ENCODE results near the gene KRTCAP2. TPM values are rescaled to one million over a fixed set of nuclear protein-coding genes. Genes with fewer than 3 reads are reported as not detected.

The KRTCAP2 gene
- total RNA-seq, 1 donor from 2014 or later = 117 TPM

DNA sequence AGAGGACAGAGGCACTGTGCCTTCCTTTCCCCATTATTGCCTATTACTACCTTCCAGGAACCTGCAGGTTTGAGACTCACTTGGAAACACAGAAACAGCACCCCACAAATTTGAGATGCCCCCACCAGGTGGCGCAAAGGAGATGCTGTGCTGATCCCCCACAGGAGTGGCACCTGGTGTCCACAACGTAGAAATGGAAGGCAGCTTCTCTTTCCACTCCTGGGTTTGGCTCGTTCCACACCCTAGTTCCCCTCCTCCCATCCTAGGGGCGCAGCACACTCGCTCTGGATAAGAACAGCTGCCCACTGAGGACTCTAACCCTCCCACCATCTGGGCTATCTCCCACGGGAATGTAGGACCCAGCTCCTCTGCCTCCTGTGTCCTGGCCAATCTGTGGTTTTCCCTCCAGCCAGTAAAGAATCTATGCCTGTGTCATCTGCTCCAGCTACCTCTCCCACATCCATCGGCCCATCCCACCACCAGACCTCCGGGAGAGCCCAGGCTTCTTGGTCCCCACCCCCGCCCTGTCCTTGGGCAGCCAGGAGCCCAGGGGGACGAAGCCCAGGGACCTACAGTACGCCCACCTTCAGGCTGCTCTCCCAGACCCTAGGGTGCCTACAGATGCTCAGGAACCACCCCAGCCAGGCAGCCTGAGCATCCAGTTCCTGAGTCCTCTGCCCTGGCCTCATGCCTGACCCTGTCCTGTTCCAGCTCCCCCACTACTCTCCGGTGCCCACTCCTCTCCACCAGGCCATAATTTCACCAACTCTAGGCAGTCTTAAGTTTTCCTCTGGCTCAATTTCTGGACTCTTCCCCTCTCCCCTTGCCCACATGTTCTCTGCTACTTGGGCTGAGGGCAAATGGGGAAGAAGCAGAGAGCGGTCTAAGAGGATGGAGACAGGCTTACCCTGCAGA, 34.0 kb upstream of the KRTCAP2 start:
- H3K27me3 ChIP-seq = no peaks in the 10 kb centered on the region
- TF ChIP-seq POLR2AphosphoS5 (IDR thresholded peaks at IDR 0.05; ENCODE audit: insufficient read depth in 1 of 2, low read depth in 1 of 2) (peak; percentile 16 to 49), CTCF (IDR thresholded peaks at IDR 0.05) (peak; percentile 53 to 90 (median 82)), POLR2A (IDR thresholded peaks at IDR 0.05) (no peak)
- DNase-seq (ENCODE audit: extremely low spot score in 2 of 2) = no peak
- H3K27ac ChIP-seq = peak overlapping the region; percentile 99
- no peaks in the 10 kb centered on the region for H3K9me3 ChIP-seq
- intact Hi-C loops (cut with DNase I) = loop anchor here (5.0 kb wide), 1 partner anchor 35 kb away; a partner anchor contains a TSS
- no peaks in the 10 kb centered on the region for H3K36me3 ChIP-seq
- H3K4me3 ChIP-seq = peak overlapping the region; percentile 78 to 87
- peaks cover 38% of the 10 kb centered on the region for H3K4me1 ChIP-seq

DNA sequence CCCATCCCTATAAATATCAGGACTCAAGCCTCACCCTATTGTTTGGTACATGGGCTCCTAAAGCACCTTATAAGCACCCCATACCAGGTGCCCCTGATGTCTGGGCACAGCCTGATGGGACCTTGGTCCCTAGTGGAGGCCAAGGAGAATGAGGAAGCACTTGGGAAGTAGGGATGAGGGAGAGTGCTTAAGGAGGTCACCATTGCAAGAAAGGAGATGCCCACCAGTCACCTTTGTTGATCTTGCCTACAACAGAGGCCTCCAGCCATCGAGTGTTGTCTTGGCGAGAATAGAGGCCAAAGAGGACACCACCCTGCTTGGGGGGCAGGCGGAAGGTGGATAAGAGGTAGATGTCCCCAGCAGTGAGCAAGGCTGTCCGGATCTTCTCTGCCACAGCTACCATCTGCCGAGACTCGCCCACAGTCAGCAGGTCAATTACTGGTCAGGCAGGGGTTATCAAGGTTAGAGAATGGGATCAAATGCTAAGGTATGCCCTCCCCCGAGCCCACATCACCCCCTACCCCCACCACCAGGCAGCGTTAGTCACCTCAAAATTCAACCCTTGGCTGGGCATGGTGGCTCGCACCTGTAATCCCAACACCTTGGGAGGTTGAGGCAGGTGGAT, 33.0 kb upstream of the KRTCAP2 start:
- H3K27me3 ChIP-seq = no peaks in the 10 kb centered on the region
- no peak overlapping the region for H3K4me3 ChIP-seq
- DNase-seq (ENCODE audit: extremely low spot score in 2 of 2) = no peak
- no peaks in the 10 kb centered on the region for H3K36me3 ChIP-seq
- TF ChIP-seq POLR2A (IDR thresholded peaks at IDR 0.05) = no peak
- peak overlapping the region; percentile 99 for H3K27ac ChIP-seq
- H3K9me3 ChIP-seq = no peaks in the 10 kb centered on the region
- intact Hi-C loops (cut with DNase I) = loop anchor here (5.0 kb wide), 1 partner anchor 36 kb away; a partner anchor contains a TSS
- peaks cover 38% of the 10 kb centered on the region for H3K4me1 ChIP-seq

DNA sequence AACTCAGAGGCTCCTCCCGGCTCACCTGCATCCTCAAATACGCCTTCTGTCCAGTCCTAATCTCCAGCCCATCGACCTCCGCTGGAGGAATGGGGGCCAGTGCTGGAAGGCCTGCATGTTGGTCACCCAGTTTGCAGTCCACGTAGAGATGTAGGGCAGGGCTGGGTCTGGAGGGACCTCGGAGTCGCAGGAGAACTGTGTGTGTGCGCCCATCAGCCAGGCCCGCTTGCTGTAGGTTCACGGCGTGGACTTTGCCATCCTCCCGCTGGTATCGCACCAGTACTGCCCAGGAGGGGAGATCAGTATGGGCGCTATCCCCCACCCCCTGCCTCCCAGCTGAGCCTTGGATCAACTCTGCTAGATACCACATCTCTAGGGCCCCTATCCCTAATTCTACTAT, 31.9 kb upstream of the KRTCAP2 start:
- H3K9me3 ChIP-seq = no peaks in the 10 kb centered on the region
- TF ChIP-seq POLR2AphosphoS5 (IDR thresholded peaks at IDR 0.05; ENCODE audit: insufficient read depth in 1 of 2, low read depth in 1 of 2) (no peak), CTCF (IDR thresholded peaks at IDR 0.05) (no peak), POLR2A (IDR thresholded peaks at IDR 0.05) (no peak)
- no peaks in the 10 kb centered on the region for H3K27me3 ChIP-seq
- no peak overlapping the region for H3K4me3 ChIP-seq
- intact Hi-C loops (cut with DNase I) = loop anchor here (5.0 kb wide), 1 partner anchor 37 kb away; a partner anchor contains a TSS
- no peaks in the 10 kb centered on the region for H3K36me3 ChIP-seq
- no peak overlapping the region for H3K27ac ChIP-seq
- DNase-seq (ENCODE audit: extremely low spot score in 2 of 2) = no peak
- H3K4me1 ChIP-seq = peaks cover 36% of the 10 kb centered on the region

DNA sequence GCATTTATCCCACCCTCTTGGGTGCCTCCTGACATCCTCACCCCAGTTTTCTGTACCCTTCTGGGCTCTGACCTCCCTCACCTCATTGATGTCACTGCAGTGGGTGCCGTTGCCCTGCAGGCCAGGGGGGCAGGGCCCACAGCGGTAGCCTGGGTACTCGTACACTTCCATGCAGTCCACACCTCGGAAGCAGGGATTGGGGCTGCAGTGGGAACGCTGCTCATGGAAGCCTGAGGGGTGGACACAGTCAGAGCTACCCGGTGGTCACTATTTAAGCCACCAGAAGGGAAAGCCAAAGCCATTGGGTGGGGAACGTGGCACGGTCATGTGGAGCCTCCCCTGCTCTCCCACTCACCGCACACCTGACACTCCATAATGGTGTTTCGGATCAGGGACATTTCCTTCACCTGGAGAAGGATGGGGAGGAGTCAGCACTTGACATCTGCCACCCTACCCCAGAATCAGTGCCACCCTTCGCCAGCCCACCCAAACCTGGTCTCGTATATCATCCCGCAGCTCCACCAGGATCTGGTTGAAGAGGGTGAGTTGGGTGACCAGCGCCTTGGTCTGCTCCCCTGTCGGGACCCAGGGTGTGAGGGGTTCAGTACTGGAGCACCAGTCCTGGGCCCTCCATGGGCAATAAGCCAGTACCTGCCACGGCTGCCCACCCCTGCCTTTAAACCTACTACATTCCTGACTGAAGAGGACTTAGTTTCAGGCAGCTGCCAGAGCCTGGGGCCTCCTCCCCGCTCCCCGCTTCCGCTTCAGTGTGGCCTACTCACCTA, 29.8 kb upstream of the KRTCAP2 start:
- H3K36me3 ChIP-seq = peaks cover 0 to 4% of the 10 kb centered on the region in 2 donors
- no peak overlapping the region for H3K4me3 ChIP-seq
- H3K27me3 ChIP-seq = no peaks in the 10 kb centered on the region
- intact Hi-C loops (cut with DNase I) = no loop called here
- no peaks in the 10 kb centered on the region for H3K9me3 ChIP-seq
- peaks cover 22% of the 10 kb centered on the region for H3K4me1 ChIP-seq
- H3K27ac ChIP-seq = no peak overlapping the region
- TF ChIP-seq POLR2A (IDR thresholded peaks at IDR 0.05) = no peak
- TF ChIP-seq CTCF (IDR thresholded peaks at IDR 0.05) = no peak
- no peak for TF ChIP-seq POLR2AphosphoS5 (IDR thresholded peaks at IDR 0.05; ENCODE audit: insufficient read depth in 1 of 2, low read depth in 1 of 2)
- DNase-seq (ENCODE audit: extremely low spot score in 2 of 2) = no peak

- H3K4me3 ChIP-seq = no peak overlapping the region
- DNase-seq (ENCODE audit: extremely low spot score in 2 of 2) = no peak
- peaks cover 0 to 4% of the 10 kb centered on the region in 2 donors for H3K36me3 ChIP-seq
- H3K4me1 ChIP-seq = peaks cover 14% of the 10 kb centered on the region
- no peak overlapping the region for H3K27ac ChIP-seq
- no peaks in the 10 kb centered on the region for H3K9me3 ChIP-seq
- intact Hi-C loops (cut with DNase I) = no loop called here
- H3K27me3 ChIP-seq = no peaks in the 10 kb centered on the region
- TF ChIP-seq CTCF (IDR thresholded peaks at IDR 0.05) (no peak), POLR2AphosphoS5 (IDR thresholded peaks at IDR 0.05; ENCODE audit: insufficient read depth in 1 of 2, low read depth in 1 of 2) (no peak), POLR2A (IDR thresholded peaks at IDR 0.05) (no peak)
These were observed 29.1 kb upstream of the KRTCAP2 start for GRCh38 chr1:155202198-155202597.
